SK-N-DZ (cell line): ENCODE data around the gene SBF2.

ENCODE experiments used
- DNase-seq: peaks from one replicate; pipeline ENCODE4 v3.0.0-alpha.2; 2015; ENCODE audit warnings: low spot score

Gene SBF2

DNA sequence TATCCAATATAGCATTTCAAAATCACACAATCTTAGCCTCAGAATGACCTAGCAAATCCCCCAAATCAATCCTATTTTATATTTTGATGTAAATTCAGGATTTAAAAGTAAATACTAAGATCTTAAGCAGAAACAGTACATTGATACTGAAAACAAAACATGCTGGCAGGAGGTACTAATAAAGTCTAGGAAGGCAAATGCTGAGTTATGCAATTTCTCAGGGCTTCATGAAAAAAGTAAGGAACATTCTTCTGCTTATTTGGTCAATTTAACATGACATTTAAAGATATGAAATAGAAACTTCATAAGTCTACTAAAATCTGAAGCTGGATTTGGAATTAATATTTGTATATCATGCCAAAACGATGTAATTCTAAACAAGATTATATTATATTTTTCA lies 476.8 kb downstream of the SBF2 start:
- no peak for DNase-seq

DNA sequence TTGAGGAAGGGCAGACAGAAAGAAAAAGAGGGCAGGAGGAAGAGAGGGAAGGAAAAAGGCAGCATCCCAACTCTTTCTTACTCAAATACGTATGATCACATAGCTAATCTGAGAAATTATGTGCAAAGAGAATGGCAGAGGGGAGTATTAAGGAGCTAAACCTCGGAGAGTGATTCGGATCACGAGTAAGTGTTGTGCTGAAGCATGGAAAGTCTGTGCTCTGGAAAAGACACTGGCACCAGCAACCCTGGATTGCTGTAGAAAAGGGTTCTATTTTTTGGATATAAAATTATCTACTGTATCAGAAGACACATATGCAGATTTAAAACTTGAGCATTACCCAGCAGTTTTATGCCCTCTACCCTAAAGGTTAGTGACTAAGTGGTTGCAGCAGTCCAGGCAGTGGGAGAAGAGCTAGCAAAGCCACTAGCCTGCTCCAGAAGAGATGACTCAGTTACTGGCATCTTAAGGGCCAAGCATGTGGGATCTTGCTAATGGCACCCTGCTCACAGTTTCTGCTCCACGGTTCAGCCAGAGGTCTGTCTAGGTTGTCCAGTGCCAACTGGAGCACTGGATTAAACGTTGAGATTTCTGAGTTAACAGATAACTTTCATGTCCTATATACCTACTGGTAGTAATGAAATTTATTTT lies 478.4 kb downstream of the SBF2 start:
- DNase-seq = no peak

DNA sequence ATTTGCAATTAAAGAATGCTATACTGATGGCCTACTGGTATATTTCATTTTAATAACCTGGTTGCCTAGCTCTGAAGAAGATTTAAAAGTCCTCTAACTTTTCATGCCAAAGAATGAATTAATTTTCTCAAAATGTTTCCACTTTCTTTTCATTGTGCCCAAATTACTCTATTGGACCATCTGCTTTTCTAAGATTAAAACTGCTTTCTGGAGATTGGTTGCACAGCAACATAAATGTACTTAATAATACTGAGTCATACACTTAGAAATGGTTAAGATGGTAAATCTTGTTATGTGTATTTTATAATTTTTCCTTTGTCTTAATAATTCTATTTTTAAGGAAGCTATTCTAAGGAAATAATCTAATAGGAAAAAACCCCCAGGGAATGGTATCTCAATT lies 479.9 kb downstream of the SBF2 start:
- DNase-seq = no peak

DNA sequence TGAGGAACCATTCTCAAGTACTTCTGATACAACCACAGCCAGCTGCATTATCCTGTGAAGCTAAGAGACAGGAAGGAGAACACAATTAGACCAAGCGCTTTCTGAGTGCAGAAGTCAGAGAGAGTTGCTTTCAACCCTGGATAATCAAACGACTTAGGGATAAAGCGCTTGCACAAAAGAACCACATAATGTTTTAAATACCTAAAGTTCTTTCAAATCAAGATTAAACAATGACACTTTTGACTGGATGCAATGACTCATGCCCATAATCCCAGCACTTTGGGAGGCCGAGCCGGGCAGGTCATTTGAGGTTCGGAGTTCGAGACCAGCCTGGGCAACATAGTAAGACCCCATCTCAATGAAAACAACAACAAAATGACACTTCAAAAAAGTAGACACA lies 485.1 kb downstream of the SBF2 start:
- DNase-seq = no peak

DNA sequence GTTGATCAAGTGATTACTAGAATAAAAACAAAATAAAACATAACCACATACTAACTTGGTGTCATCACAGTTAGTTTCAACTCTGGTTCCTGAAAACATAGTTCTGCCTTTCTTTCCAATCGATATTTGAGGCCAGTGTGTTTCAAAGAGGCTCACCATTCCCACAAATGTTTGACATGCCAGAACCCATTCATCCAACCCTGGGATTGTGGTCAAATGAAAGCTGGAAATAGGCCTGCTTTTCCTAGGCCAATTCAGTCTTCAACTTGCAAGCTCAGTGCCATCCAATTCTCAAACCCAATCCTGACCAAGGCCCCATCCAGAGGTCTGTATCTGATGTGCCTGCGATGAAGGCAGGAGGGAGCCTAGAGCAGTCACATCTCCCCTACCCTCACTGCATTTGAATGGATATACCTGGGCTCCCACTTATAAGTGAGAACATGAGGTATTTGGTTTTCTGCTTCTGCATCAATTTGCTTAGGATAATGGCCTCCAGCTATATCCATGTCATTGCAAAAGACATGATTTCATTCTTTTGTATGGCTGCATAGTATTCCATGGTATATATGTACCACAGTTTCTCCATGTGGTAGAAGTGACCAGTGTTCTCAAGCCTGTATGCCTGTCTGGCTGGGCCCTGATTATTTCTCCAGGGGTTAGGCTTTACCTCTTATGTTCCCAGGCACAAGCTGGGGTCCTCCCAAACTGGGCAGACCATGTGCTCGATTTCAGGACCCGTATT lies 486.9 kb downstream of the SBF2 start:
- no peak for DNase-seq

DNA sequence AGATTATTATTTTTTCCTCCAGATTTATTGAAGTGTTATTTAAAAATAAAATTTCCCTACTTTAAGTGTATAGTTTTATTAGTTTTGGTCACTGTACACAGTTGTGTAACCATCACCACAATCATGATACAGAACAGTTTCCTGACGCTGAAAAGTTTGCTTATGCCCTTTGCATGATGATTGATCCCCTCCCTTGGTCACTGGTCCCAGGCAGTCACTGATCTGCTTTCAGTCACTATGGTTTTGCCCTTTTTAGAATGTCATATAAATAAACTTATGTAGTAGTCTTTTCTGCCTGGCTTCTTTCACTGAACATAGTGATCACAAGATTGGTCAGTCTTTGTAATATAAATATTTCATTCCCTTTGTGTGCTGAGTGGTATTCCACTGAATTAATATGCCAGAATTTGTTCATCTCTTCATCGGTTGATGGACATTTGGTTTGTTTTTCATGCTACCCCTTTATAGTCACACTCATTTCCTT lies 489.6 kb downstream of the SBF2 start:
- no peak for DNase-seq

DNA sequence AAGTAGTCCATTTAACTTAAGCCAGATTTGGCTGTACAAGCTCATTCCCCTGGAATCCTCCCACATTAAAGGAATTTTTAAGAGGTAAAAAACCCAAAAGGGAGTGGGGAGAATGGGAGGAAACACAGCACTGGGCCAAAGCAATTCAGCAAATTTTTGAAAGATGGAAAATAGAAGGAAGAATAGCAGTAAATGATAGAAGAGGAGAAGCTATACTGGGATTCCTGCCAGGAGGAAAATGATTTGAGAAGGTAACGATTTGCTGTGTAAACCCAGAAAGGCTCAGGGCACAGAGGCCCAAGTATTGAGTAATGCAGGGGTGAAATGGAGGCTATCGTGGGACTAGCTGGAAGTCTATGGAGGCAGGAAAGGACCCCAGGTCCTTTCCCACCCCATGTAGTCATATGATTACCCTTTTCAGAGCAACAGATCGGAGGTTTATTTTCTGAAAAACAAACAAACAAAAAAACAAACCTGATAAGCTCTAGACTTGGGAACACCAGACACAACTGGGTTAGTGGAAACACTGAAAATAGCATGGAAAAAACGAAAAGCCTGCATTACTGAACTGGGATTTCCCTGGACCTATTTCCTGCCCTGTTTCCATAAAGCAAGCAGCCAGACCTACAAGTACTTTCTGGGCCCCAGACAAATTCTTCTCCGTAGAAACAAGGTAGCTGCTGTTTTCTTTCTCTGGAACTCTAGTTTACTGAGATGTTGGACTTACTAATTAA lies 490.2 kb downstream of the SBF2 start:
- no peak for DNase-seq

DNA sequence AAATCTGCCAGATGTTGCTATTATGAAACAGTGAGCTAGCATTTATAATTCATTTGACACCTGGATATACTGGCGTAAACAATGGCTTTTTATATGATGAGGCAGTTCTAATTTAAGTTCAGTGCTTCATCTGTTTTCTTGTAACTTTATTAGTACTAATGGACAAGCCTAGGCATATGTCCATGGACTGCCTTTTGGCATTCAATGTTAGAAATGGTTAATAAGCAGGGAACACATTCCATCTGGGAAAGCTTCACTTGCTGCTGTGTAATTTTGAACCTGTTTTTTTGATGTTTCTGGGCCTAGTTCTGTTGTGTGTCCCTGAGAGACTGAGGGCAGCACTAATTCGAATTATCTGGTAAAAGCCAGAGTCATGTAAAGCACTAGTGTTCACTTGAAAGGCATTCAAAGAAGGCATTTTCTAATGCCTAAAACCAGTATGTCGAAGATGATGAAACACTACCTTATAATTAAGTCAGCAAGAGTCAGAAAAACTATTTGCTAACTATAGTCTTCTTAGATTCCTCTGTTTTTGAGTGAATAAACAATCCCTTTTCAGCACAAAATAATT lies 491.6 kb downstream of the SBF2 start:
- DNase-seq = no peak

DNA sequence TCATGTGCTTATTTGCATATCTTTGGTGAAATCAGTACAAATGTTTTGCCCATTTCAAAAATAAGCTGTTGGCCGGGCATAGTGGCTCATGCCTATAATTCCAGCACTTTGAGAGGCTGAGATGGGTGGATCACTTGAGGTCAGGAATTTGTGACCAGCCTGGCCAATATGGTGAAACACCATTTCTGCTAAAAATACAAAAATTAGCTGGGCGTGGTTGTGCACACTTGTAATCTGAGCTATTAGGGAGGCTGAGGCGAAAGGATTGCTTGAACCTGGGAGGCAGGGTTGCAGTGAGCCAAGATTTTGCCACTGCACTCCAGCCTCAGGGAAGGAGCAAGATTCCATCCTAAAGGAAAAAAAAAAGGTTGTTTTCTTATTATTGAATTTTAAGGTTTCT lies 494.1 kb downstream of the SBF2 start:
- no peak for DNase-seq

DNA sequence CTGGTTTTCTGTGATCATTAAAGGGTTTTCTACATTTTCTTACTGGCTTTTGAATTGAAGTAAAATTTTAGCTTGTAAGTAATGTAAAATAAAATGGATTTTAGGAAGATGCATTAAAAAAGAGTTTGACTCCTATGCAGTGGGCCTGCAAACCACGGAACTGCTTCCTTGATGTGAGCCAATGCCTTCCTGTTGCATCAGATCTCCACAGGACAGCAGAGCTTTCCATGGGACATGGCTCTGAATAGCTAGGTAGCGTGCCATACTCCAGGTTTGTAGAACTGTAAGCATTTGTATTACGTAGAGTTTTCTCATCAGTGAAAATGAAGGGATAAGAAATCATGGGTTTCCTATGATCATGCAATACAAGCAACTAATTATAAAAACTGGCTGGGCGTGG lies 496.7 kb downstream of the SBF2 start:
- DNase-seq = no peak

DNA sequence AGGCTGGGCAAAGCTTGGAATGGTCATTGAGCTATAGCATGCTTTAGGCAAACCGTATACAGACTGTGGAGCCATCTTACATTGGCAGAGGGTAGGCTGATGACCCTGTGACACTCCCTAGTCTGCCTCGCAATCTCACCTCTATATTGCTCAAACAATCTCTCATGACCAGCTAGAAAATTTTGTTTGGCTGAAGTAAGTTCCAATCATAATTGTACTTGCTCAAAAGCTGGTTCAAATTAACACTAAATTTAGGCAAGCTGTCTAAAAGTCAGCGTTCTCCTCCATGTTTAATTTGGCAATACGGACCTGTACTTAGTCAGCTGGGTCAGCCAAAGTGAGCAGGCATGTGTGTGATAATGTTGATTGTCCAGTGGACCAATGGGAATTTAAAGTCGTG lies 497.2 kb downstream of the SBF2 start:
- DNase-seq = no peak

DNA sequence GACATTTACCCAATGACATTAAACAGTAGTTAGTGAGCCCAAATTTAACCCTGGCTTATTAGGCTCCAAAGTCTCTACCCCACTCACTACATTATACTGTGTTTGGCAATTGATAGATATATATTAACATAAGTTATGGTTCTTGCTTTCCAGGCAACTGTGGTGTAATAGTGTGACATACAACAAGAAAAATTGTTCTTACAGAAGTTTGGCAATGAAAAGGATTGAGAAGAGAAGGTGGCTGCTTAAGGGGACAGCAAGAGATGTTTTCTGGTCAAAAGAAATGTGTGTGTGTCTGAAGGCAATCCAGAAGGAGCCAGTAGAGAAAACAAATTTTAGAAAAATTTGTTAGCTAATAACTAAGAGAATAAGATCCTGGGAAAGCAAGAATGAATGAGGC lies 497.8 kb downstream of the SBF2 start:
- no peak for DNase-seq

DNA sequence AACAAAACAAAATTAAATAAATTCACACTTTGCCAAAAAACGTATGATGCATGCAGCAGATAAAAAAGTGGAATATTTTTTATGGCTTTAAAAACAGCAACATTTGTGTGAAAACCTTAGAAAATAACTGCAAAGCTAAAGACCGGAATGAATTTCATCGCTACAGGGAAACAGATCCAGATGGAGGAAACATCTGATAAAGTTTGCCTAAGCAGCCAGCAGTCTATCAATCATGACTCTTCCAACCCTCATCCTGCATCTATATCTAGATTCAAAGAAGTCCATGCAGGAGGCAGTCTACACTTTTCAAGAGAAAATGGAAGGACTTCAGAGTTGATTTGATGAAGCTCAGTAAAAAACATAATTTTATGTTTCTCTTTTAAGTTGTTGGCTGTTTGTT lies 503.3 kb downstream of the SBF2 start:
- no peak for DNase-seq

DNA sequence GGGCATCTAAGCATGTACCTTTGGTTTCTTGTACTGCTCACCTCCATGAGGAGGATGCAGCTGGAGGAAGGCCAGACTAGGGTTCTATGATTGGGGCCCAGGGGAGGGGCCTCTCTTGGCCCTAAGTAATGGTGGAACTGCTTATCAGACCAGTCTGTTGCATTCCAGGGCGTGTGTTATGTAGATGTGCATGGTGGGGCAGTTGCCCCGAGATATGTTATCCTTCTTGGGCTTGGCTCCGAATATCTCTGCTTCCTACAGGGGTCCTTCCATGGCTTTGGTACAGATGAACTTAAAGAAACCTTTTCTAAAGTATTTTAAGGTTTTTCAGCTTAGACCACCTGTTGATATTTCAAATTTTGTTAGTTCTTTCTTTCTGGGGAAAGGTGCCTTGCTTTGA lies 504.1 kb downstream of the SBF2 start:
- DNase-seq = no peak

DNA sequence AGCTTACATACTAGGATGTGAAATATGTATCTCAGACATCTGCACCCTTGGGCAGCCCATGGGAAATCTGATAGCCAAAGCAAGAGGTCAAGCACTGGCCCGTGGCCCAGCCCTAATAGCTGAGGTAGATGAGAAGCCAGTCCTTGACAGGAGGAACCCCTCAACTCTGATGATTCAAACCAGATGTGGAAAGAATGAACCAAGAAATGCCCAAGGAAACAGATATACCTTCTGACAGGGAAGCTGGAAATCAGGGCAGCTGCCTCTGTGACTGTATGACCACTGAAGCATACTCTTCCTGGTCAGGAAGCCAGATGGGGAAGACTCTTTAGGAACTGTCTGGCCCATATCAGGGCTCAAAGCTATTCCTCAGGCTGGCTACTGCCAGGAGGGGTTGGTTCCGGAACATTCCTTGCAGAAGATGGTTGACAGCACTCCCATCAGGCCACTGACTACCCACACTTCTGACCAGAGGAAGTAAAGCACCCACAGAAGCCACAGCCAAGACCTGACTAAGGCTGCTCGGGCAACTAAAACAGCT lies 506.0 kb downstream of the SBF2 start:
- no peak for DNase-seq

DNA sequence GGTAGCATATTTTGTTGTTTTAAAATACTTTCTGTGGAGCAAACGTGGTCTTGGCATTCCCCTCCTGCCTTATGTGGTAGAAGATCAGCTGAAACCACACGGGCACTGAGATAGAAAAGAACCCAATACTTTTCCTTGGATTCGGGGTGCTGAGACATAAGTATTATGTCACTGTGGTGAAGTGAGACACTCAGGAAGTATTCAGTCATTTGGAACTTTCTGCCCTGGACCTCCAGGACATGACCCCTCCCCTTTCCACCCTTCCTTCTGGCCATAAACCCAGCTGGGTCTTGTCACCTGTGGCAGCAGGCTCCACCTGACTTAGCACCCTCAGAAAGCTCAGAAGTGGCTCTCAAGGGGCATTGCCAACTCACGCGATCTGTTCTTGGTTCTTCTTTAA lies 506.8 kb downstream of the SBF2 start:
- DNase-seq = no peak

DNA sequence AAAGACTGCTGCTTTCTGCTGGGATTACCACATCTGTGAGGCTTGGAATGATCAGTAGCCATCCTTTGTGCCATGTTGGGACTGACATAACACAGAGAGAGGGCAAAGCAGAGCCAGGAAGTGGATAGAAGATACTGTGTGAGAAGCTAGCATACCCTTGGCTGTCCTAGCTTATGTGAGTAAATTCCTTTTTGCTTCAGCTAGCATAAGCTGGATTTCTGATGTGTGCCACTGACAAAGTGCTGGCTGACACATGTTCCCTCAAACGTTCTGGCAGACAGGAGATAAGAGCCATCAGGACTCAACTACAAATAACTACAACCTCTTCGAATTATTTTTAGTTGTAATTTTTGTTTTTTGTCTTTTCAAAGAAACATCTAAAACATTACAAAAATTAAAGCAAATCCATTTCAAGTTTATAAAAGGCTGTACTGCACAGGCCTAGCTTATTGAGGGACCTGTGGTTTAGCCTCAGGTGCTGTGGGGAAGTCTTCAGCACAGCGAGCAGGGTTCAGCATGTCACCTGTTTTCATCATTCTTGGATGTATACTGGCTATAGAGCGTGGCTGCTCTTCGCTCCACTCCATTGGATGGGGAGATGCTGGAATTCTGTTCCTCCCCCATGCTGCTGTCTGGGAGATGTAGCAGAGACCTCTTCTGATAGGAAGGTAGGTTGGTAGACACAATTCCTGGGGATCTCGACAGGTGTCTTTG lies 509.3 kb downstream of the SBF2 start:
- no peak for DNase-seq

DNA sequence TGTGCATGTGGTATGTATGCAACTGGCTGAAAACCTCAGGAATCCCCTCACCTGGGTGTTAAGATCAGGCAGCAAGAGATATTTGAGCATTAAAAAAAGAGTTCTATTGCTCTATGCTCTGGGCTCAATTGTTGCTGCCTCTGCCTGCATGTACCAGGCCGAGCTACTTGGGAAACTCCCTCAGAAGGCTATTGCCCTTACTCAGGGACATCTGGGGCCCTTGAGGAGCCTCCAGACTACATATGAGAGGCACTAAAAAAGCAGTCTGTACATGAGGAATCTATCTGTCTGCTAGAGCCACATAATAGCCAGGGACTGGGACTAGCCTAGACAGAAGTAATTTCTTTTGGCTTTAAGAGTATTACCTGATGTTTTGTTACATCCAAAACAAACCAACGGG lies 510.0 kb downstream of the SBF2 start:
- no peak for DNase-seq

DNA sequence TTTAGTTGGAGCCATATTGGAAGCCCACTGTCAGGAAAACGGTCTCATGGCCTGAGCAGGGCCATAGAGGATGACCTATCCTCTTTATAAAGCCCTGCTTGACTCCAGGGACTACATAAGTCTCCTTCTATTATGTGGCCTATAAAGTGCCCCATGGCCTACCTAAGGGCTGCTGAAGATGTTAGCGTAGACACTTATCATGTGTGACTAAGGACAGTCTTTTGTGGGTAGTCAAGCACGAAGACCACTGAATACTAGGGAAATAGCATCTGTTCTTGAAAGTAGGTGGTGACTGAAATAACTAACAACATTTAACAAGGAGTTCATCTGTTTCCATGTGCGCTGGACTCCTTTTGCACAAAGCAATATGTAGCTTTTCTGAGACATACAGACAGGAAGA lies 513.1 kb downstream of the SBF2 start:
- DNase-seq = no peak

DNA sequence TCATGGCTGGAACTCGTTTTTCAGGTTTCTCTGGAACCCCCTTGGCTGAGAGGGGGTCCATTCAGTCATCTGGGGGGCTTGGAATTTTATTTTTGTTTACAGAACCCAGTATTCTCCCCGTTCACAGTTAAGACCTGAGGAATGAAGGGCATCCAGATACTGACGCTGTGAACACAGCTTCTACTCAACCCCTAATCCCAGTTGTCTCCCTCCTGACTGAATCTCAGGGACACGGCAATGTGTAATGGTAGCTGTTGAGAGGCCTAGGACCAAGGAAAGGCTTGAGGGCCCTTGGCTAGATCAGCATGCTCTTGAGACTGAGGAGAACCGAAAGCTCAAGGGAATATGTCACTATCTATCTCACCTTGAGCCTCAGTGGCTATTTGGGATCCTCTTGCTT lies 516.5 kb downstream of the SBF2 start:
- DNase-seq = no peak

DNA sequence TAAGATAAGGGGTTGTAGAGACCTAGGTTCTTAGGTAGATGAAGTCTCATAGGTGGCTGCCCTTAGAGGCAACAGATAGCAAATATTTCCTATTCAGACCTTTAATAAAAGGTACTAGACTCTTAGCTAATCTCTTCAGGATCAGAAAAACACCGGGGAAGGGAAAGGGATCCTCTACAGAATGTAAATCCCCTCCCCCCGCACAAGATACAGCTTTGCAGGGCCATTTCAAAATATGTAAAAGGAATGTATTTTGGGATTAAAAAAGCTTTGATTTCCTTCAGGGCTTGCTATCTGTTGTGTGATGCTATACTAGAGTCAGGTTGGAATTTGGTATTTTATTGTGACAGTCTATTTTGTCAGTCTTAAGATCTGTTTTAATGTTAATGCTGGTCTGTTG lies 517.0 kb downstream of the SBF2 start:
- DNase-seq = no peak

DNA sequence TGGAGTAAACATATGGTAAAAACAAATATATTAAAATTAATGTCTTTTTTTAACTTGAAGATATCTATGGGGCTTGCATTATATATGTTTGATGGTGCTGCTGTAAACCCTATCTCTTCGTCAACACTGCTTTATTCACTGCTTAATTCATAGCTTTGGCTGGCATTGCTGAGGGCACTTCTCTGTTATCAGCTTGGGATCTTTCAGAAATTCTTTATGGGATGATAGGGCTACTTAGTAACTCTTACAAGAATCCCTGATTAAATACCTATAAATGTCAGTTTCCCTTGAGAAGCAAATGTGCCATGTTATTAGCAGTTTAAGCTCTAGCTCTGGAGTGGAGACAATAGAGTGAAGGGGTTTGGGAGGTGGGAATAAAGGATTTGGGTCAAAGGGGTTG lies 517.8 kb downstream of the SBF2 start:
- DNase-seq = no peak
